Measurements from ENCODE around the gene CLPTM1L.
A peak's percentile ranks its signal among the peaks of the same experiment; 100 is the strongest.

The CLPTM1L gene

GRCh38 chr5:1344975-1345838 lies at the start of gene CLPTM1L:
Gene CLPTM1L, minus strand, starts transcription at chr5:1345099. Its CDS starts 258 bp downstream, at chr5:1344841.
- DNase-seq: peak; percentile 72

GRCh38 chr5:1393571-1394501 lies 48.9 kb upstream of the CLPTM1L start:
- no peak for DNase-seq

- DNase-seq: no peak
These were observed 48.1 kb upstream of the CLPTM1L start for GRCh38 chr5:1392801-1393565.

GRCh38 chr5:1392261-1392660 lies 47.4 kb upstream of the CLPTM1L start:
- DNase-seq: no peak

GRCh38 chr5:1391691-1392090 lies 46.8 kb upstream of the CLPTM1L start:
- DNase-seq: no peak

GRCh38 chr5:1390861-1391600 lies 46.1 kb upstream of the CLPTM1L start:
- no peak for DNase-seq

GRCh38 chr5:1390333-1390732 lies 45.4 kb upstream of the CLPTM1L start:
- DNase-seq: no peak

GRCh38 chr5:1388383-1388967 lies 43.6 kb upstream of the CLPTM1L start:
- no peak for DNase-seq

- DNase-seq: no peak
These were observed 43.0 kb upstream of the CLPTM1L start for GRCh38 chr5:1387876-1388275.

GRCh38 chr5:1387059-1387755 lies 42.3 kb upstream of the CLPTM1L start:
- no peak for DNase-seq

GRCh38 chr5:1386274-1386717 lies 41.4 kb upstream of the CLPTM1L start:
- no peak for DNase-seq

GRCh38 chr5:1385395-1386273 lies 40.7 kb upstream of the CLPTM1L start:
- DNase-seq: no peak

GRCh38 chr5:1384521-1384920 lies 39.6 kb upstream of the CLPTM1L start:
- no peak for DNase-seq

GRCh38 chr5:1383886-1384401 lies 39.0 kb upstream of the CLPTM1L start:
- no peak for DNase-seq

GRCh38 chr5:1383344-1383743 lies 38.4 kb upstream of the CLPTM1L start:
- DNase-seq: no peak

GRCh38 chr5:1382248-1382700 lies 37.4 kb upstream of the CLPTM1L start:
- no peak for DNase-seq

- no peak for DNase-seq
These were observed 36.7 kb upstream of the CLPTM1L start for GRCh38 chr5:1381370-1382247.

GRCh38 chr5:1380910-1381309 lies 36.0 kb upstream of the CLPTM1L start:
- DNase-seq: no peak
